HepG2 (cell line): ENCODE measurements around the gene RIPK3. TPM values are rescaled to one million over a fixed set of nuclear protein-coding genes. Genes with fewer than 3 reads are reported as not detected.

ENCODE experiments used
- AHDC1 ChIP-seq: sonication (generic); formaldehyde crosslinking; IDR thresholded peaks from 2 replicates; pipeline ENCODE4 v1.5.1; 2020; ENCODE audit warnings: mild to moderate bottlenecking, missing genetic modification reagents, borderline replicate concordance
- BORCS8-MEF2B ChIP-seq: sonication (generic); formaldehyde crosslinking; IDR thresholded peaks from 2 replicates; pipeline ENCODE4 v1.8.0; 2022; ENCODE audit warnings: mild to moderate bottlenecking, missing genetic modification reagents
- FOXA3 ChIP-seq: IDR thresholded peaks from 2 replicates; pipeline ENCODE4 v1.6.1; 2016; ENCODE audit warnings: missing genetic modification reagents, missing compliant biosample characterization
- HNF4A ChIP-seq: sonication (generic); formaldehyde crosslinking; IDR thresholded peaks from 2 replicates; pipeline ENCODE4 v1.4.0; 2020; ENCODE audit warnings: missing genetic modification reagents
- HNF4G ChIP-seq, 2 experiments: sonication (generic) in 1 of 2; formaldehyde crosslinking in 1 of 2; IDR thresholded peaks; 2 replicates each; pipeline versions ENCODE4 v1.4.0 to v1.6.1; 2011 to 2020; ENCODE audit warnings: borderline replicate concordance in 2 of 2, low read depth in 2 of 2, mild to moderate bottlenecking in 2 of 2, low read length in 1 of 2, missing genetic modification reagents in 1 of 2, moderate library complexity in 1 of 2
- KAT2B ChIP-seq: fragments of 150-350 bp; IDR thresholded peaks from 2 replicates; pipeline ENCODE4 v1.6.1; 2014; ENCODE audit warnings: low read depth, low read length, borderline replicate concordance
- ZNF574 ChIP-seq: sonication (generic); formaldehyde crosslinking; IDR thresholded peaks from 2 replicates; pipeline ENCODE4 v1.4.0; 2020; ENCODE audit warnings: missing genetic modification reagents
- ZNF883 ChIP-seq: sonication (generic); formaldehyde crosslinking; IDR thresholded peaks from 2 replicates; pipeline ENCODE4 v1.5.1; 2020; ENCODE audit warnings: mild to moderate bottlenecking, missing genetic modification reagents; ENCODE audit errors: not compliant biosample characterization
- polyA plus RNA-seq, 8 experiments: library from polyadenylated mRNA; depleted of rRNA in 3 of 8; stranded (reverse) in 7 of 8; unstranded in 1 of 8; fragments of >200 nt; fragmentation: Illumina TruSeq in 4 of 8; extraction: Trizol in 4 of 8; gene quantifications; 2 replicates each; pipeline versions ENCODE4 v1.2.1 to v1.2.3, GENCODE V29; 2011 to 2016; ENCODE audit warnings: low read depth in 4 of 8, missing spikeins in 1 of 8, mixed read lengths in 1 of 8; ENCODE audit not compliant: insufficient read depth in 1 of 8
- total RNA-seq, 5 experiments: library from RNA; depleted of rRNA; stranded (reverse); fragments of >200 nt; fragmentation: Illumina TruSeq; extraction: Trizol; gene quantifications; 2 replicates each; pipeline ENCODE4 v1.2.3, GENCODE V29; 2016; ENCODE audit warnings: low read depth in 1 of 5
- TF ChIP-seq, protein P1 (sequence below): IDR thresholded peaks from 2 replicates; pipeline ENCODE4 v1.6.1; 2016; ENCODE audit warnings: control low read depth

Gene RIPK3
- total and polyA plus RNA-seq, 2 of the 13 experiments (the other 11 are each of a cell fraction or from before 2014, with no cell fraction given): not detected

- TF ChIP-seq AHDC1 (CRISPR knock-in tag) (no peak), ZNF574 (CRISPR knock-in tag) (no peak), FOXA3 (CRISPR knock-in tag) (peak; percentile 12; the same call in 1 of the 2 replicates), KAT2B (no peak), HNF4A (CRISPR knock-in tag) (peak; percentile 29; the same call in 1 of the 2 replicates), ZNF883 (CRISPR knock-in tag) (no peak), BORCS8-MEF2B (CRISPR knock-in tag) (no peak), HNF4G (IDR thresholded peaks at IDR 0.05; ENCODE audit: borderline replicate concordance, low read depth, low read length) (peak; percentile 27; the same call in 1 of the 2 replicates), HNF4G (CRISPR knock-in tag; IDR thresholded peaks at IDR 0.05; ENCODE audit: borderline replicate concordance, low read depth) (no peak)
- TF ChIP-seq, protein P1, sequence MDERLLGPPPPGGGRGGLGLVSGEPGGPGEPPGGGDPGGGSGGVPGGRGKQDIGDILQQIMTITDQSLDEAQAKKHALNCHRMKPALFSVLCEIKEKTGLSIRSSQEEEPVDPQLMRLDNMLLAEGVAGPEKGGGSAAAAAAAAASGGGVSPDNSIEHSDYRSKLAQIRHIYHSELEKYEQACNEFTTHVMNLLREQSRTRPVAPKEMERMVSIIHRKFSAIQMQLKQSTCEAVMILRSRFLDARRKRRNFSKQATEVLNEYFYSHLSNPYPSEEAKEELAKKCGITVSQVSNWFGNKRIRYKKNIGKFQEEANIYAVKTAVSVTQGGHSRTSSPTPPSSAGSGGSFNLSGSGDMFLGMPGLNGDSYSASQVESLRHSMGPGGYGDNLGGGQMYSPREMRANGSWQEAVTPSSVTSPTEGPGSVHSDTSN (CRISPR knock-in tag): 0 out of 2 replicates have a peak, but pooled peaks have one; percentile 8
These were observed 2.5 kb downstream of the RIPK3 start (continued) for GRCh38 chr14:24337144-24337823.
